Tibial nerve (tissue), 4 donors: ENCODE results near the gene AADAT. TPM values are rescaled to one million over a fixed set of nuclear protein-coding genes. Genes with fewer than 3 reads are reported as not detected.

ENCODE experiments used
- DNase-seq, 2 donors: peaks; one replicate each; pipeline ENCODE4 v3.0.0-alpha.2; 2019; ENCODE audit warnings: low spot score in 2 of 2
- H3K27ac ChIP-seq, 4 donors: fragments of 200-600 bp; sonication (generic) in 3 of 4; one replicate each; pipeline ENCODE4 v1.5.1; 2017 to 2019; ENCODE audit warnings: mild to moderate bottlenecking in 1 of 4
- H3K27me3 ChIP-seq, 2 donors: fragments of 200-600 bp; sonication (generic) in 1 of 2; one replicate each; pipeline versions ENCODE4 v1.5.1 to v1.6.0; 2017 to 2019
- H3K36me3 ChIP-seq, 3 donors: fragments of 200-600 bp; sonication (generic); one replicate each; pipeline ENCODE4 v1.5.1; 2018 to 2019
- H3K4me1 ChIP-seq, 4 donors: fragments of 200-600 bp; sonication (generic) in 3 of 4; one replicate each; pipeline ENCODE4 v1.5.1; 2017 to 2019
- H3K4me3 ChIP-seq, 4 donors: fragments of 200-600 bp; sonication (generic) in 3 of 4; one replicate each; pipeline ENCODE4 v1.5.1; 2017 to 2019; ENCODE audit warnings: mild to moderate bottlenecking in 1 of 4, moderate library complexity in 1 of 4
- H3K9me3 ChIP-seq, 4 donors: fragments of 200-600 bp; sonication (generic) in 3 of 4; one replicate each; pipeline ENCODE4 v1.5.1; 2017 to 2019
- EP300 ChIP-seq, 2 donors: sonication (generic); formaldehyde crosslinking; IDR thresholded peaks; one replicate each; pipeline ENCODE4 v1.6.1; 2017; ENCODE audit warnings: antibody characterized with exemption in 2 of 2, mild to moderate bottlenecking in 1 of 2
- POLR2A ChIP-seq, 2 donors: fragments of 450-650 bp; IDR thresholded peaks; one replicate each; pipeline ENCODE4 v1.6.1; 2017; ENCODE audit warnings: antibody characterized with exemption in 2 of 2, mild to moderate bottlenecking in 2 of 2, moderate library complexity in 2 of 2
- WGBS, 2 donors: methylation state at CpG; one replicate each; pipeline ENCODE4 v1.1.5; 2018; 5-methylcytosine and 5-hydroxymethylcytosine counted together
- total RNA-seq, 4 donors: library from RNA; depleted of rRNA; stranded (reverse); fragments of >200 nt; gene quantifications; one replicate each; pipeline ENCODE4 v1.1.0, GENCODE V29; 2016
- TF ChIP-seq, protein P1 (sequence below), 5 experiments: fragments of 200-600 bp in 3 of 5; fragments of 450-650 bp in 2 of 5; sonication (generic) in 3 of 5; IDR thresholded peaks; one replicate each; pipeline ENCODE4 v1.5.1; 2016 to 2019; ENCODE audit warnings: antibody characterized with exemption in 5 of 5, mild to moderate bottlenecking in 3 of 5, moderate library complexity in 2 of 5

The AADAT gene
- 10 to 100 TPM in 1 of 4 donors, 1 to 10 TPM in 3; 4.9 to 12.0 (median 8.2) TPM for total RNA-seq

DNA sequence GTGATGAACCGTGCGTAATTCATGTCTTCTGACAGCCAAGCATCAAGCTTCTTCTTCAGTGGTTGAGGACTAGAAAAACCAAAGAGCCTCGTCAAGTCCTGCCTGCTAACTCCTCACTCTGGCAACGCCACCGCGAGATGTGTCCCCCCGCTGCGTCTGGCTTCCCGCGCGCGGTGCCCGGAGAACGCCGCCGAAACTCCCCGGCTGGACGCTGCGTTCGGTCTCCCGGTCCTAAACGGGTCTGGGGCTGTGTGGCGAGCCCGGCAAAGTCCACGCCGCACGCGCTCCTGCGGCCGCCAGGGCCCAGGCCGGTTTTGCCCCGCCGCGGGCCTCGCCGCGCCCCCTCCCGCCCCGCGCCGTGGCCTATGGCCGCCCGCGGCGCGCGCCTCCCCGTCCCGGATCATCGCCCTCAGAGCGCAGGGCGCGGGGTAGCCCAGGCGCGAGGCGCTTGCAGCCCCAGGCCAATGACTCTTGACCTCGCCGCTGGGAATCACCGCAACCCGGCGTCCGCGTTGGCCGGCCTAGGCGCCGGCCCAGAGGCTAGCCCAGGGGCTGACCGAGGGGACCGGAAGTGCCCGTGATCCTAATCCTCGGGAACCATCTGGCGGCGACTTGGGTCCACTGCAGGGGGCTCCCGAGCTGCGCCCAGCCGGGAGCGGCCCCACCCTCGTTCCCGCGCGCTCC lies at the start of gene AADAT:
Gene AADAT, minus strand, starts transcription at position 289 of the 684 bp plus-strand sequence. Its CDS starts 266 bp downstream, at position 23.
- Histone ChIP-seq H3K9me3 (no peaks in the 10 kb centered on the region), H3K4me3 (peak within 1 kb of the TSS; percentile 53 to 69 (median 61)), H3K27ac (peak within 1 kb of the TSS; percentile 48 to 85 (median 65)), H3K27me3 (no peaks in the 10 kb centered on the region), H3K4me1 (peaks cover 0 to 18% (median 4%) of the 10 kb centered on the region in 4 donors), H3K36me3 (peaks cover 0 to 17% (median 0%) of the 10 kb centered on the region in 3 donors)
- 0% methylated on average over 34 to 60 of the region's 80 CpGs for WGBS, 2 donors
- TF ChIP-seq EP300 (IDR thresholded peaks at IDR 0.05) (peak in 1 of 2 donors; percentile 32), POLR2A (IDR thresholded peaks at IDR 0.05) (peak in 1 of 2 donors; percentile 19)
- TF ChIP-seq, protein P1, sequence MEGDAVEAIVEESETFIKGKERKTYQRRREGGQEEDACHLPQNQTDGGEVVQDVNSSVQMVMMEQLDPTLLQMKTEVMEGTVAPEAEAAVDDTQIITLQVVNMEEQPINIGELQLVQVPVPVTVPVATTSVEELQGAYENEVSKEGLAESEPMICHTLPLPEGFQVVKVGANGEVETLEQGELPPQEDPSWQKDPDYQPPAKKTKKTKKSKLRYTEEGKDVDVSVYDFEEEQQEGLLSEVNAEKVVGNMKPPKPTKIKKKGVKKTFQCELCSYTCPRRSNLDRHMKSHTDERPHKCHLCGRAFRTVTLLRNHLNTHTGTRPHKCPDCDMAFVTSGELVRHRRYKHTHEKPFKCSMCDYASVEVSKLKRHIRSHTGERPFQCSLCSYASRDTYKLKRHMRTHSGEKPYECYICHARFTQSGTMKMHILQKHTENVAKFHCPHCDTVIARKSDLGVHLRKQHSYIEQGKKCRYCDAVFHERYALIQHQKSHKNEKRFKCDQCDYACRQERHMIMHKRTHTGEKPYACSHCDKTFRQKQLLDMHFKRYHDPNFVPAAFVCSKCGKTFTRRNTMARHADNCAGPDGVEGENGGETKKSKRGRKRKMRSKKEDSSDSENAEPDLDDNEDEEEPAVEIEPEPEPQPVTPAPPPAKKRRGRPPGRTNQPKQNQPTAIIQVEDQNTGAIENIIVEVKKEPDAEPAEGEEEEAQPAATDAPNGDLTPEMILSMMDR (IDR thresholded peaks at IDR 0.05), result peak; percentile 56 to 92 (median 87)
- DNase-seq, result peak; percentile 42 to 65

- no peak overlapping the region for H3K4me3 ChIP-seq
- DNase-seq, result peak; percentile 50 to 80
- no peaks in the 10 kb centered on the region for H3K9me3 ChIP-seq
- H3K36me3 ChIP-seq, result no peaks in the 10 kb centered on the region
- 7% methylated on average over 15 of the region's 15 CpGs for WGBS, 2 donors
- TF ChIP-seq, protein P1 (IDR thresholded peaks at IDR 0.05), result peak; percentile 53 to 78 (median 67)
- no peak for TF ChIP-seq POLR2A (IDR thresholded peaks at IDR 0.05)
- no peak for TF ChIP-seq EP300 (IDR thresholded peaks at IDR 0.05)
- H3K27ac ChIP-seq, result no peak overlapping the region
- peaks cover 0 to 6% (median 0%) of the 10 kb centered on the region in 4 donors for H3K4me1 ChIP-seq
- H3K27me3 ChIP-seq, result no peaks in the 10 kb centered on the region
Measured at GRCh38 chr4:170138580-170139194, 48.9 kb upstream of the AADAT start.

DNA sequence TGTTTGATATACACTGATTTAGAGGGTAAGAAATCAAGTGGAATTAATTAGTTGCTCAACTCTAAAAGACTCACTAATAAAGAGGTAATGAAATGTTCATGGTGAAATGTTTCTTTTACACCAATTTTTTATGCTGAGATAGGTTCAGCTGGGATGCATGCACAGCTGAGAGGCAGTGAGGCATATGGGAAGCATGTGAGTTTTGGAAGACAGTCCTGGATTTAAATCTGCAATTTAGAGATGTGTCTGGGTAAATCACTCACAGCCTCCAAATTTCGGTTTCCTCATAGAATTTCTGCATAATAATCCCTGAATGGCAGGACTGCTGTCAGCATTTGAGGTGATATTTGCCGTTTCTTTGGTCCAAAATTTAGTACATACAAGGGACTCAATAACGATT lies 48.2 kb upstream of the AADAT start:
- H3K27me3 ChIP-seq, result no peaks in the 10 kb centered on the region
- peaks cover 0 to 6% (median 0%) of the 10 kb centered on the region in 4 donors for H3K4me1 ChIP-seq
- peaks cover 0 to 5% (median 0%) of the 10 kb centered on the region in 4 donors for H3K9me3 ChIP-seq
- TF ChIP-seq POLR2A (IDR thresholded peaks at IDR 0.05) (no peak), EP300 (IDR thresholded peaks at IDR 0.05) (no peak)
- TF ChIP-seq, protein P1 (IDR thresholded peaks at IDR 0.05), result no peak
- no peaks in the 10 kb centered on the region for H3K36me3 ChIP-seq
- DNase-seq, result no peak
- H3K27ac ChIP-seq, result no peak overlapping the region
- WGBS, 2 donors, result 73 to 78% methylated on average over 3 of the region's 3 CpGs
- H3K4me3 ChIP-seq, result no peak overlapping the region

DNA sequence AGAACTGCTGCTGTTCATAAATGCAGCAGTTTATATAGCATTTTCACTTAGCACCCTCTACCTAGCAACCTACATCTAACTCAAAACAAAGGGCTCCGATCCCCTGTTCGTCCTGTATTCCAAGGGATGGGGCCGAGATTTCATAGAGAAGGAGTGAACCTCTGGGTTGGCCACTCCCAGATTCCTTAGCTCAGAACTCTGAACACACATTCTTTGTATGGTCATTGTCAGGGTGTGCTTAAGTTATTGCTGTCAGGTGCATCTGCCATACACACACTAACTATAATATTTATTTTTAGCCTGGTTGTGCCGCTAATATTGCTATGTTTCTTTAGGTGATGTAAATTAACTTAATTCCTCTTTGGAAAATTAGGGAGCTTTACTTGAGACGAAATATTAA lies 47.7 kb upstream of the AADAT start:
- Histone ChIP-seq H3K27ac (no peak overlapping the region), H3K4me3 (no peak overlapping the region), H3K27me3 (no peaks in the 10 kb centered on the region), H3K4me1 (peaks cover 0 to 6% (median 0%) of the 10 kb centered on the region in 4 donors), H3K9me3 (peaks cover 0 to 10% (median 0%) of the 10 kb centered on the region in 4 donors), H3K36me3 (no peaks in the 10 kb centered on the region)
- TF ChIP-seq EP300 (IDR thresholded peaks at IDR 0.05) (no peak), POLR2A (IDR thresholded peaks at IDR 0.05) (no peak)
- TF ChIP-seq, protein P1 (IDR thresholded peaks at IDR 0.05), result no peak
- WGBS, 2 donors, result 66 to 72% methylated on average over 5 of the region's 5 CpGs
- DNase-seq, result no peak

GRCh38 chr4:170134821-170135220 lies 45.1 kb upstream of the AADAT start:
- Histone ChIP-seq H3K27me3 (no peaks in the 10 kb centered on the region), H3K4me3 (no peak overlapping the region), H3K36me3 (no peaks in the 10 kb centered on the region), H3K4me1 (peaks cover 0 to 6% (median 0%) of the 10 kb centered on the region in 4 donors), H3K9me3 (peaks cover 0 to 12% (median 0%) of the 10 kb centered on the region in 4 donors), H3K27ac (no peak overlapping the region)
- WGBS, 2 donors, result 32 to 74% methylated on average over 2 of the region's 2 CpGs
- DNase-seq, result no peak
- TF ChIP-seq EP300 (IDR thresholded peaks at IDR 0.05), result no peak
- TF ChIP-seq, protein P1 (IDR thresholded peaks at IDR 0.05), result no peak
- no peak for TF ChIP-seq POLR2A (IDR thresholded peaks at IDR 0.05)
